T follicular helper cell (primary cell): ENCODE results near the gene ACACB.
A peak's percentile ranks its signal among the peaks of the same experiment; 100 is the strongest.
"Not testable (repeated sequence)": the region's sequence is repeated elsewhere in the genome, so short reads cannot be mapped to it uniquely, and the experiment has no call there.

ENCODE experiments used
- DNase-seq: peaks from one replicate; pipeline ENCODE4 v3.0.0-alpha.2; 2020; ENCODE audit warnings: low read depth

The ACACB gene

DNA sequence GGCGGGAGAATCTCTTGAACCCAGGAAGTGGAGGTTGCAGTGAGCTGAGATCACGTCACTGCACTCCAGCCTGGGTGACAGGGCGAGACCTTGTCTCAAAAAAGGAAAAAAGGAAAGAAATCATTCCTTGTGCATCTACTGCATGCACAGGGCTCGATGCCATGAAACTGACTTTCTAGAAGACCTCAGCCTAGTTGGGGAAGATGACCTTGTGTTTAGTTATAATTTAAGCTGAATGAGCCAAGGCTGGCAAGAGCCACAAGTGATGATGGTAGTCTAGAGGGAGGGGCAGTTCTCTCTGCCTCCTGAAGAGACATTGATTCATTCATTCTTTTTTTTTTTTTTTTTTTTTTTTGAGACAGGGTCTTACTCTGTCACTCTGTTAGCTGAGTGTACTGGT, 24.2 kb downstream of the ACACB start:
- DNase-seq: no peak

DNA sequence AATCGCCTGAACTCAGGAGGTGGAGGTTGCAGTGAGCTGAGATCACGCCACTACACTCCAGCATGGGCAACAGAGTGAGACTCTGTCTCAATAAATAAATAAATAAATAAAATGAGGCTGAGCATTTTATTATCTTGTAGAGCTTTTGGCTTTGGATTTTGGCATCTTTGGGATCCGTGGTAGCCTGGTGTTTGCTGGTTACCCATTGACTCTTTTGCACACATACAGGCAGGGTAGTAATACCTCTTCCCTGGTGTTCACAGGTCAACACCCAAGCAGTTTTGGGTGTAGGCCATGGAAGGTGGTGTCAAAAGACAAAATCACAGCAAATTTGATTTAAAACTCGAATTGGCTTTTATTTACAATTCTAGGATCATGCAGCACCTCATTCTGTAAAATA, 27.8 kb downstream of the ACACB start:
- no peak for DNase-seq

DNA sequence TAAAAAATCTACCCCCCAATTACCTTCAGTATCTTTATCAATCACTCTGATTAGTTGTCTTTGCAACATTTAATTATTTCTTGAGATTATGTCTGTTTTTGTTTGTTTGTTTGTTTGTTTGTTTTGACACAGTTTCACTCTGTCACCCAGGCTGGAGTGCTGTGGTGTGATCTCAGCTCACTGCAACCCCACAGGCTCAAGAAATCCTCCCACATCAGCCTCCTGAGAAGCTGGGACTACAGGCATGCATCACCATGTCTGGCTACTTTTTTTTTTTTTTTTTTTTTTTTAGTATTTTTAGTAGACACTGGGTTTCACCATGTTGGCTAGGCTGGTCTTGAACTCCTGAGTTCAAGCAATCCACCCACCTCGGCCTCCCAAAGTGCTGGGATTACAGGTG, 30.7 kb downstream of the ACACB start:
- not testable (repeated sequence) for DNase-seq

DNA sequence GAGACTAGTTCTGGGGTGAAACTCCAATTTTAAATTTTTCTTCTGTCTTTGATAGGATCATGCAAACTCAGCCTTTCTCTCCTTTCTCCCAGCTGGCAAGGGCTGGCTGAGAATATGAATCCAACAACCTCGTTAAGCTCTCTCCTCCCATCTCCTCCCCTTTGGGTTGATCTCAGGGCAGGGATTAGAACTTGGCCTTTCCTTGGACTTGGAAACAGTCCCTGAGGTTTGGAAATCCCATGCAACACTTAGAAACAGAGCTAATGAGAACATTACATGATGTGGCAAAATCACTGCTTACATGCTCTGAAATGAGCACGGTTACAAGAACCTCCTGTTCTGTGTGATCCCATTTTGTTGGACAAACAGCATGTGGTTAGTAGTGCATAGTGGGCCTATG, 31.6 kb downstream of the ACACB start:
- DNase-seq: no peak

DNA sequence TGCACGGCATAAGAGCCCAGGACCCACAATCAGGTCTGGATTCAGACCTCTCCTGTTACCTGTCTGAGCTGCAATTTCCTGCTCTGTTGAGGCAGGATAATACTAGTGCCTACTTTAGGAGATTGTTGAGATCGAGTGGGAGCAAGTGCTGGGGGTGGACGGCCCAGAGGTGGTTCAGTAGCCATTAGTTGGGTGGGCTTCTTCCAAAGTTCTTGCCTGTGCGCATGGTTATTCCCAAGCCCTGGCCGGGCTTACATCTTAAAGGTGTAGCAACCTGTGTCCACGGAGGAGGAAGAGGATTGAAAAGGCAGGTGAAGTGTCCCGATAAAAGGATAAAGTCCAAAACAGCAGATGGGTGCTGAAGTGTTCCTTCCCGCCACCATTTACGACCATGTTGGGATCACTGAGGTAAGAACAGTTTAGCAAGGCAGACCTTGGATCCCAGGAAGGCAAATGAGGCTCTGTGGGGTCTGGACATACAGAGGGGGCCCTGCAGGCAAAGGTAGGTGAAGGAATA, 33.8 kb downstream of the ACACB start:
- DNase-seq: no peak

DNA sequence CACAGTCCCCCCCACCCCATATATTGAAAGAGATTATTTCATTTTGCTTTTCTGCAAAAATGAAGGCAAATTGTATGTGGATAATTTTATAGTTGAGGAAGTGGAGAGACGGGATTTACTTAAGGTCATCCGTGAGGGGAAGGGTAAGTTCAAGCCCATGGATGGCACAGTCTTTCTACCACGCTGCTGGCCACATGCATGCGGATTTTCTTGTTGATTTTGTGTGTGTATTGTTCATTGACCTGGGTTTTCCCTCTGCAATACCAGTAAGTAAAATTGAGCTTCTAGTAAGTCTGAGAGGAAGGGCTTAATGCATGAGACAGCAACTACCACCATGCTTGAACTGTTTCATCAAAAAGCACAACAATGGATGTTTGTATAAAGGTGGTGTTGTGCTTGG, 35.1 kb downstream of the ACACB start:
- DNase-seq: no peak

DNA sequence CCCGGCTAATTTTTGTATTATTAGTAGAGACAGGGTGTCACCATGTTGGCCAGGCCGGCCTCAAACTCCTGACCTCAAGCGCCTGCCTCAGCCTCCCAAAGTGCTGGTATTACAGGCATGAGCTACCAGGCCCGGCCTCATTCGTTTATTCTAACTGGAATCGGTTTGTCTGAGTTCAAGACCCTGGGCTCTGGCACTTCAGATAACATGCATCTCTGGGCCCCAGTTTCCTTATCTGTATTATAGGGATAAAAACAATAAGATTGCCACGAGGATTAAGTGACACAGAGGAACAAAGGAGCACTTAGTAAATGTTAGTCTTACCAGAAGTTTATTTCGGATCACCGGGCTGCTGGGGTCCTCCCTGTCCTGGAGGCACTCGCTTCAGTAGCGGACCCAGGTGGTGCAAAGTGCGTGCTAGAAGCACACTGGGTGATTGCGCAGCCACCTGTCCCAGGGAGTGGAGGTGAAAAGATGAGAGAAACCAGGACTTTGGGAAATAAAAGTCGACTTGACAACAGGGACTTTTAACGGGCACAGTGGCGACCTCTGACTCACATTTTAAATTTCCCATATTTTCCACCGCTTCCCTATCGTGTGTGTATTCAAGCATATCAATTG, 37.5 kb downstream of the ACACB start:
- no peak for DNase-seq

DNA sequence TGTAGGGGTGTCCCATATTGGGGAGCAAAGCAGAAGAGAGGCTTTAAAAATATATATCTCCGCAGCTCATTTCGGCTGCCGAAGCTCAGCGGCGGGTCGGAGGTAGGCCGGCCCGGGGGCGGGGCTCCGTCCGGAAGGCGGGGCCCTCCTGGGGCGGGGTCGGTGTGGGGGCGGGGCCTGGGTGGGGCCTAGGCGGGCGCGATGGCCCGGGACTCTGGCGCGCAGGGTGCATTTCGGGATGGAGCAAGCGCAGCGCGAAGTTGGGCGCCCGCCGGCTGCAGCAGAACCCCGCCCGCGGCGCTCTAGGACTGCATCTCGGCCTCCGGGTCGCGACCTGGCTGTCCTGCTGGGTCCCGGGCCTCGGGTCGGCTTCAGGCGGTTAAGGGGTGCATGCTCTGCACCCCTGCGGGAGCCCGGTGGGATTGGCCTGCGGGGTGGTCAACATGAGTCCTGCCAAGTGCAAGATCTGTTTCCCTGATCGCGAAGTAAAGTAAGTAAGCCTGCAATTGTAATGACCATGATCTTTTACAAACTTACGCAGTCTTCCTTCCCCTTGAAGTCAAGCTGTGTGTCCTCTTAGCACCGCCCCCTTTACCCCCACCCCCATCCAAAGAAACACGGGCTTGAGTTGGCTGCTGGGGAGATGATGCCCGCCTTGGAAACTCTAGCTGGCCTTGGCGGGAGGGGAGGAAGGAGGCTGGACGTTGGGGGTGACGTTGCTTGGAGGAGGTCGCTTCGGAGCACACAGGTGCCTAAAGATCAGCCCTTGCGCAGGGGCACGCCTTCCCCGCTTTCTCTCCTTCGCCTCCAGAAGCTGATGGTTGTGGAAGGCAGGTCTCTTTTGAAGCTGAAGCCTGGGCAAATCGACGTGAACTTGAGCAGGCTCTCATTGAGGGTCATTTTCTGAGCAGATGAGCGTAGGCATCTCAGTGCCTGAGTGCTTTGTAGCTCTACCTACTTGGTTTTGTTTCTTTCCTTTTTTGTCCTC, 38.4 kb downstream of the ACACB start:
- DNase-seq: peak; percentile 72

DNA sequence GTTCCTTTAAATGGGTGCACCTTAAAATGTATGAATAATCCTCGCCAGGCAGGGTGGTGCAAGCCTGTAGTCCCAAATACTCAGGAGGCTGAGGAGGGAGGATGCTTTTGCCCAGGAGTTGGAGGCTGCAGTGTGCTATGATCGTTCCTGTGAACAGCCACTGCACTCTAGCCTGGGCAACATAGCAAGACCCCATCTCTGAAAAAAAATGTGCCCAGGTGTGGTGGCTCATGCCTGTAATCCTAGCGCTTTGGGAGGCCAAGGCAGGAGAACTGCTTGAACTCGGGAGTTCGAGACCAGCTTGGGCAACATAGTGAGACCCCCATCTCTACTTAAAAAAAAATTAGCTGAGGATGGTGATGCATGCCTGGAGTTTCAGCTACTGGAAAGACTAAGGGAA, 39.6 kb downstream of the ACACB start:
- DNase-seq: no peak

DNA sequence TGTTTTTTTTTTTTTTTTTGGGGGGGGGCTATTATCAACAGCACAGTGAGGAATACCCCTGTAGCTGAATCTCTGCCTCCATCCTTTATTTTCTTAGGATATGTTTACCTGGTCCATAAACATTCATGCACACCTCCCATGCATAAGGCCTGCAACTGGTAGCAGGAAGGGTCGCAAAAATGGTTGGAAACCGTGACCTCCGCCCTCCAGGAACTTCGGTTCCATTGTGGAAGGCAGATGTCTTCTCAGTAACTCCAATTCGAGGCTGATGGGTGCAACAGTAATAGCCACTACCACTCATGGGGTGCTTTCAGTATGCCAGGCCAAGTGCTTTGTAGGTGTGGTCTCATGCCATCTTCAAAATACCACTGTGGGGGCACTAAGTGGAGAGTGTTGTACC, 40.2 kb downstream of the ACACB start:
- DNase-seq: no peak

DNA sequence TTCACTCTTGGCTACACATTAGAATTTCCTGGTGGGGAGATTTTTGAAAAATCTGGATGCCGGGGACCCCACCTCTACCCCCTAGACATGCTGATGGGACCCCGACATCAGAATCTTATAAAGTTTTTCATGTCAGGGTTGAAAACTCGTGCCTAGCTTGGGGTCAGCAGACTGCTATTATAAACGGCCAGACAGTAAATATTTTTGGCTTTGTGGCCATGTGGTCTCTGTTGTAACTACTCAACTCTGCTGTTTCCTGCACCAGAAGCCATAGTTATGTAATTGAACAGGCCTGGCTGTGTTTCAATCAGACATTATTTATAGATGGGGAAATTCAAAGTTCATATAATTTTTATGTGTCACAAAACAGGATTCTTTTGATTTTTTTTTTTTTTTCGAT, 41.6 kb downstream of the ACACB start:
- no peak for DNase-seq

DNA sequence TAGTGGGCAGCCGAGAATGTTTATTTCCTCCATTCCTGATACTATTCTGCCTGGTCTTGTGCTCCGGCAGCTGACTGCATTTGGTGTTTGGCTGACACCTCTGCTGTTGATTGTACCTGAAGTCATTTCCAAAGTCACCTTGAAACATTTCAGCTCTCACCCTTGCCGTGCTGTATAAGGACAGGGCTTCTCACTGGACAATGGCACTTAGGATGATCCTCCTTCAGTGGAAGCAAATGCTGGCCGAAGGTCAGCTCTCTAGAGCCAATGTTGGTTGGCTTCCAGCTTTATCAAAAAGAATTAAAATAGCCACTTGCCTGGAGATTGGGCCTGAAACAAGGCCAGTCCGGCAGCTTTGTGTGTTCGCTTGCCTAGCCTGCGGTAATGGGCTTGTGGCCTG, 44.0 kb downstream of the ACACB start:
- no peak for DNase-seq

DNA sequence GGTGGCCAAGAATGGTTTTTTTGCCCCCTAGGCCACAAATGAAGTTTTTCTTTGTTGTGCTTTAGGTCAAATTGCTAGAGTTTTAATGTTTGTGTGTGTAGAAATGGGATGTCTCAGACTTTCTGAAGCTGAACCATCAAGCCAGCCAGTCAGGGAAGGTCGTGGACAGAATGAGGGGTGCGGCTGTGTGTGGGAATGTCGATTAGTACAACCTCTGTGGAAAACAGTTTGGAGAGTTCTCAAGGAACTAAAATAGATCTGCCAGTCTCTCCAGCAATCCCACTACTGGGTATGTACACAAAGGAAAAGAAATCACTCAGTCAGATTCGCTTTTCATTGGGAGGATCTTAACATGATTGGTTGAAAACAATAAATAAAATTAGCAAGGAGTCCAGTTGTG, 44.5 kb downstream of the ACACB start:
- no peak for DNase-seq

DNA sequence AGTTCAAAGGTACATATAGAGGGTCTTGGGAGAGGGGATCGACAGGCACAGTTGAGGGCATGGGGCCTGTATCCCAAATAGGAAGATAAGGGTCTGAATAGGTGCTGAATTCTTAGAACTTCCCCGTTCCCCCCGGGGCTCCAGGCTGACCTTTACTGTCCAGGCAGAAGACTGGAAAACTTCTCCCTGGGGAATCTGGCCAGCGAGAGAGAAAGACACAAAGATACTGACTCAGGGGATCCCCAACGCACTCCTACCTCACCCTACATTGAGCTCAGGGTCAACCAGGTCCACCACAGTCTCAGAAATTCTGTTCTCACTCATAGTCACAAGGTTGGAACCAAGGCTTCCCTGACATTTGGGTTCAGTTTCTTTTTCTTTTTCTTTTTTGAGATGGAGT, 46.2 kb downstream of the ACACB start:
- no peak for DNase-seq

DNA sequence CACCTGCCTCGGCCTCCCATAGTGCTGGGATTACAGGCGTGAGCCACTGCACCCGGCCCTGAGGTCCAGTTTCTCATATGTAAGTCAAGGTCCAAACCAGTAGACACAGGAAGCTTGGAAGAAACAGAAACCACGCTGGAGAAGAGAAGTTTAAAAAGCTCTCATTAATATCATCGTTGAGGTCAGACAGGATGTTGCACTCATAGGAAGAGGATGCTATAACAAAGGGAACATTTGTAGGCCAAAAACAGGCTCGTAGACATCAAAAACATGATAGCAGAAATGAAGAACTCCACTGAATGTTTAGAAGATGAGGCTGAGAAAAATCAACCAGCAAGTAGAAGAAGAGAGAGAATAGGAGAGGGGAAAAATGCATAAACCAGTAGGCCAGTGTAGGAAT, 46.8 kb downstream of the ACACB start:
- DNase-seq: no peak

DNA sequence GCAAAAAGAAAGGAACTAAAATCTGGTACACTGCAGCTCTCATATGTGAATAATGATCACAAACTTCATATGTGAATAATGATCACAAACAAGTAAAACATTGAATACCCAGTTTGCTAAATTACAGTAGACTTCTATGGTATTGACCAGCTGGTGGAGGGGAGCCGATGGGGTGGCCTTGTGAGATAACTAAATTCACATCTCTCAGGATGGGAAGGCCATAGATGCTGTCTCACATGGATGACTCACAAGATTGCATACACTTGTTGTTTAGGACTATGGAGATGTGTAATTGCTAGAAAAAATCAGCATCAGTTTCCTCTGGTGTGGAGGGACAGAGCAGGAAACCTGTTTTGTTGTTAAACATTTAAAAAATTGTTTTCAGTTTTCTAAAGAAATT, 49.2 kb downstream of the ACACB start:
- no peak for DNase-seq

DNA sequence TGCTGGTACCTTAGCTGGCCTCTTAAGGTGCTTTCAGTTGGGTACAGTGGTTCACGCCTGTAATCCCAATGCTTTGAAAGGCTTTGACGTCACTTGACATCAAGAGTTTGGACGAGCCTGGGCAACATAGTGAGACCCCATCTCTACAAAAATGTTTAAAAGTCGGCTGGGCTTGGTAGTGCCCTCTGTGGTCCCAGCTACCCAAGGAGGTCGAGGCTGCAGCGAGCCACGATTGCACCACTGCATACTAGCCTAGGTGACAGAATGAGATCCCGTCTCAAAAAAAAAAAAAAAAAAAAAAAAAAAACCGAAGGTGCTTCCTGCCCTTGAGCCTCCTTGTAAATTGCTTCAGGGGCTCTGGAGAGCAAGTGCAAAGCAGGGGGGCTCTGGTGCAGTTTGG, 50.0 kb downstream of the ACACB start:
- DNase-seq: no peak

DNA sequence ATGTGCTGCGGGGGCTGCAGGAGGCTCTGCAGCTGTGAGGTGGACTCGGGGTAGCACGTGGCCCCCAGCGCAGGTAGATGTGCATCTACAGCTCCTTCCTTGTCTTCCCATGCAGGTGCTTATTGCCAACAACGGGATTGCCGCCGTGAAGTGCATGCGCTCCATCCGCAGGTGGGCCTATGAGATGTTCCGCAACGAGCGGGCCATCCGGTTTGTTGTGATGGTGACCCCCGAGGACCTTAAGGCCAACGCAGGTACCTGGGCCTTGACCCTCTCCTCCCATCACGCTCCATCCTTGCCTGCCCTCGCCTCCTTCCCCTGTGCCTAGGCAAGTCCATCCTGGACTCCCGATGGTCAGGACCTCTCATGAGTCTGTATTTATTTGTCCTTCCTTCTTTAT, 51.4 kb downstream of the ACACB start:
- no peak for DNase-seq

DNA sequence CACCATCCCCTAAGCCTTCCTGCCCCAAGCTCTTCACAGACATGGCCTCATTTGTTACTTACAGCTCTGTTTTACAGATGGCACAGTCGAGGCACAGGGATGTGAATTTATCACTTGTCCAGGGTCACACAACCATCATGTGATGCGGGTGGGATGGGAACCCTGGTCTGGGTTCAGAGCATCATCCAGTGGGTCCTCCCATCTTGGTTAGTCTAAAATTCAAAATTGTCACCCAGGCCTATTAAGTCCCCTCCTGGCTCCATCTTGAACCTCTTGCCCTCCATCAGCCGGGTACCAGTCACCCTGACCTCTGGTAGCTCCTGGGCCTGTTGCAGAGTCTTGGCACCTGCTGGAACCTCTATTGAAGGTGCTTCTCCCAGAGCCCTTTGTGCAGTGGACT, 52.9 kb downstream of the ACACB start:
- DNase-seq: no peak

DNA sequence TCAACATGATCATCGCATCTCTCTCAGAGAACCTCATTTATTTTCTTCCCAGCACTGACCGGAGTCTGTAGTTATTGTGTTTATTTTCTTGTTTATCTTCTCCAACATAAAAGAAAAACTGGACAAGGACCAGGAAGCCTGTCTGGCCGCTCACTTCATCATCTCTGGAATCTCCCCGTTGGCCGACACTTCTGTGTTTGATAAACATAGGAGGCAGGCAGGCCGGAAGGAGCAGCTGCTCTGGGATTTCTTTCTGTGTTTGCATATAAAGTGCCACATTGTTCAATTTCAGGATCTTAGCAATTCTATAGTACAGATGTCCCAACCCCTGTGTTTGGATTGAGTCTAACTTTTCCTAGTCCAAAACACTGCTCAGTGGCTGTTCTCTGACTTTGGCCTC, 53.3 kb downstream of the ACACB start:
- no peak for DNase-seq

DNA sequence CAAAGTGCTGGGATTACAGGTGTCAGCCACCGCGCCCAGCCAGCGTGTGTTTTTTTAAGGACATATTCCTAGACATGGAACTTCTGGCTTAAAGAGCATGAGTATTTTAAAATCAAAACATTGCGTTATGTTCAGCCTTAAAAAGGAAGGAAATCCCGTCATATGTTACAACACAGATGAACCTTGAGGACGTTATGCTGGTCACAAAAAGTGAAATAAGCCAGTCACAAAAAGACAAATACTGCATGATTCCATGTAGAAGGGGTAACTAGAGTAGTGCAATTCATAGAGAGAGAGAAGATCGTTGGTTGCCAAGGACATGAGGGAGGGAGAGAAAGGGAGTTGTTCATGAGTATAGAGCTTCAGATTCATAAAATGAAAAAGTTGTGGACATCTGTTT, 53.9 kb downstream of the ACACB start:
- no peak for DNase-seq

DNA sequence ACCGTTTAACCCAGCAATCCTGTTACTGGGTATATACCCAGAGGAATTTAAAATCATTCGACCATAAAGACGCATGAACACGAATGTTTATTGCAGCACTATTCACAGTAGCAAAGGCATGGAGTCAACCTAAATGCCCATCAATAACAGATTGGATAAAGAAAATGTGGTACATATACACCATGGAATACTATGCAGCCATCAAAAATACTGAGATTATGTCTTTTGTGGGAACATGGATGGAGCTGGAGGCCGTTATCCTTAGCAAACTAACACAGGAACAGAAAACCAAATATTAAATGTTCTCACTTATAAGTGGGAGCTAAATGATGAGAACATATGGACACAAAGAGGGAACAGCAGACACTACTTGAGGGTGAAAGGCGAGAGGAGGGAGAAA, 56.4 kb downstream of the ACACB start:
- DNase-seq: not testable (repeated sequence)
